Embryonic facial prominence (tissue), 1 donor: Measurements from ENCODE around the gene CNST.
"Not testable (repeated sequence)": the region's sequence is repeated elsewhere in the genome, so short reads cannot be mapped to it uniquely, and the experiment has no call there.

ENCODE experiments used
- DNase-seq: peaks from one replicate; pipeline ENCODE4 v3.0.0-alpha.2; 2016; ENCODE audit errors: extremely low spot score

CNST gene

DNA sequence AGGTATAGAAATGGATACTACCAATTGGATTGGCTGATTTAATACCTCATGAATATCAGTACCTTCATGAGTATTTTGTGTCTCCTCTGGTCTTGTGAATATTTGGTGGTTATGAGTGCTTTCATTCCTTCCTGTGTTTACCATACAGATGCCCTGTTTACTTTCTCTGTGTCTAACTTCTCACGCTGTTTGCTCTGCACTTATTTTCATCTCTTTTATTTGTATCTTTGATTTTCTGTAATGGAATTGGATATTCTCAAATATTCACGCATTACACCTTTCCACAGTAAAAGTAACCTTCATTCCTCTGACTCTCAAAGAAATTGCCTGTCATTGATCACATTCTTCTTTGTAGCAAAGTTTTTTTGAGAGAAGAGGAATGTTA lies 16.8 kb downstream of the CNST start:
- no peak for DNase-seq

DNA sequence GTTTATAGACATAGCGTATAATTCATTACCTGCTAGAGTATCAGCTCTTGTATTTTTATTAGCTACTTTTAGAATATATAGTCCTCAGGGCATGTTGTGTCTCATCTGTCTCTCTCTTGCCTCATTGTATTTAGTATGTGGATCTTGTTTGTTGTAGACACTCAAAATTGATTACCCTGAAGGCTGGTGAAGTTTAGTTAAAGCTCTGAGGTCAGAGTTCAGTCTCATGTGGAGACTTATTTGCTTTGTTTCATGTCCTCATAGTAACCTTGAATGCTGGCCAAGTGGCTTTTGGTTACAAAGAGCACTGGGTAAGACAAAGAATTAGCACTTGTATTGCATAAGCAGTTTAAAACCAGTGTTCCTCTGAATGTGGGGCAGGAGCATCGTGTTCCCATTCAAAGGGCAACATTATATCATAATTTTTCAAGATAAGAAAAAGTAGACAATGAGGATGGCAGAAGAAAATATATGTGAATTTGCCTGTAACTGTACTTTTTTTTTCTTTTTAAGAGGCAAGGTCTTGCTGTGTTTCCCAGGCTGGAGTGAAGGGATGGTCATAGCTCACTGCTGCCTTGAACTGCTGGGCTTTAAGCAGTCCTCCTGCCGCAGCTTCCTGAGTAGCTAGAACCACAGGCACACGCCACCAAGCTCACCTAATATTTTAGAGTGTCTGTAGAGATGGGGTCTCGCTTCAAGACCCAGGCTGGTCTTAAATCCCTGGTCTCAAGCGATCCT lies 17.4 kb downstream of the CNST start:
- DNase-seq = no peak

DNA sequence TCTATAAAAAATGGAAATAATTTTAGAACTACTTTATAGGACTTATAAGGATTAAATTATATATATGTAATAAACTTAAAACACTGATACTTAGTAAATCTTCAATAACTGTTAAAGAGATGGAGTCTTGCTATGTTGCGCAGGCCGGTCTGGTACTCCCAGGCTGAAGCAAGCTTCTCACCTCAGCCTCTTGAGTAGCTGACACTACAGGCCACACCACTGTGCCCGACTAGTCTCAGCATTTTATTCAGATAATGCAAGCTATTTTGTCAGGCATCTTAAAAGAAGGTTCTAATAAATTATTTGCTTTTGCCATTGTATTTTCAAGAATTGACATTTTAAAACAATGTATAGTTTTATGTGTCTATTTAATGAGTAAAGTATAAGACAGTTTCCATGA lies 20.8 kb downstream of the CNST start:
- DNase-seq = no peak

DNA sequence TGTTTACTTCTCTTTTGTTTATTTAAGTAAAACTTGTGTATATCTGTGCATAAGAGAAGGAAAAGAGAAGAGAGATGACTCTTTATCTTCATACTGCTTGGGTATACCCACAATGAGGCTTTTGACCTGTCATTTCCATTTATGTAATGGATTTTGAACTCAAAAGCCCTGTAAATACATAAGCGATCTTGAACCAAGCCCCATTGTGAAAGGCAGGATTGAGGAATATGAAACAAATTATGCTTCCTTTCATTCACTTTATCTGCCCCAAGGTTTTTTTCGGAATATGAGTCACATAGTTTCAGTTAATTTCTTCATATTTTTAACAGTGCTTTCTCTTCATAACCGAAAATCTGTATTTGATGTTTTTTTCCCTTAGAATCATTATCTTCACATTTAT lies 21.4 kb downstream of the CNST start:
- no peak for DNase-seq

DNA sequence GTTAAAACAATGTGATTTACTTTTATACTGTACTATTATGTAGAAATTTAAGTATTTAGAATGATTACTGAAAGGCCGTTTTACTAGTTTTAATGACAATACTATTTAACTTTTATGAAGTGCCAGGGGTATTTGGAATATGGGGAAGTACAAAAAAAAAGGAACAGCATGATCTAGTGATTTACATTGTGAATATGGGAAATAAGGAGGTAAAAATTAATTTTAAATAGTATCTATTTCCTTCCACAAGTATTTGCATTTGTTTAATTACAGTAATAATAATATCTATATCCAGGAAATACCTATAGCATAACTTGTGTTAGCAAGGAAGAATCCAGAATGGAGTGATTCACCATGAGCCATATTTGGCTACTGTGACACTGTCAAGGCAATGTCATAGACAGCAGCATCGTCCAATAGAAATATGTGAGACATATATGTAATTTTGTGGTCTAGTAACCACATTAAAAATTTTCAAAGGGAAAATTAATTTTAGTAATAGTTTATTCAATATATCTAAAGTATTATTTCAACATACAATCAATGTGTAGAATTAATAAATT lies 22.0 kb downstream of the CNST start:
- no peak for DNase-seq

DNA sequence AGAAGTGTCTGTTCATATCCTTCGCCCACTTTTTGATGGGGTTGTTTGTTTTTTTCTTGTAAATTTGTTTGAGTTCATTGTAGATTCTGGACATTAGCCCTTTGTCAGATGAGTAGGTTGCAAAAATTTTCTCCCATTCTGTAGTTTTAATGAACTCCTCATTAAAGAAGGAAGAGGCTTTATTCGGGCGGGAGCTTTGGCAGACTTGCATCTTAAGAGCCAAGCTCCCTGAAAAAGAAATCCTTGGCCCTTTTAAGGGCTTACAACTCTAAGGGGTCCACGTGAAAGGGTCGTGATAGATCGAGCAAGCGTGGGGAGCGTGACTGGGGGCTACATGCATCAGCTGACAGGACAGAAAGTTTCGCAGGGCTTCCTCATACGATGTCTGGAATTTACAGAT lies 23.7 kb downstream of the CNST start:
- DNase-seq = not testable (repeated sequence)

DNA sequence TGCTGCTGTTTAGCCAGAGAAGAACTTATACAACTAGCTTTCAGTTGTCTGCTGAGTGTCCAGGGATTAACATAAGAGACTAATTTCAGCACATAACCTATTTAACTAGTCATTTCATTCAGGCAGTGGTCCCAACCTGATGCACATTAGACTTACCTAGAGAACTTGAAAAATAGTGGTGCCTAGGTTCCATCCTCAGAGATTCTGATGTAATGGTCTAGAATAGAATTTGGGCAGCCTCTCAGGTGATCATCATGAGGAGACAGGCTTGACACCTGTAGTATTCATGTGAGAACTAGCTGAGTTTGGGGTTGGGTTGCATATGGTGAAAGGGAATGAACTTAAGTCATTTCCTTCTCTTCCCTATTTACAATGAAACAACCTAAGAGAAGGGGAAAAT lies 24.8 kb downstream of the CNST start:
- DNase-seq = no peak

DNA sequence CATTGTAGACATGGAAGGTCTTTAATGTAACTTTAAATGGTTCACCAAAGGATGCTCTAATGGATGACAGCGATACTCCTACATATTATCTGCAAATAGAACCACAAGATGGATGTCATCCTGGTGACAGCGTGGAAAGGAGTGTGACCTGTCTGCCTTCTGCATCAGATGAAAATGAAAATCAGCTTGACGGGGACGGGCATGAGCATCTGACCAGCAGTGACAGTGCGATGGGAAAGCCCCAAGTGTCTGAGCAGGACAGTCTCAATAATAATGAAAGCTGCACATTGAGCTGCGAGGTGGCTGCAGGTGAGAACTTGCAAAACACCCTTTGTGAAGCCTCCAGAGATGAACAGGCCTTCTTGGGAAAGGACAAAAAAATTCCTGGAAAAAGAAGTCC lies 25.2 kb downstream of the CNST start:
- DNase-seq = no peak

DNA sequence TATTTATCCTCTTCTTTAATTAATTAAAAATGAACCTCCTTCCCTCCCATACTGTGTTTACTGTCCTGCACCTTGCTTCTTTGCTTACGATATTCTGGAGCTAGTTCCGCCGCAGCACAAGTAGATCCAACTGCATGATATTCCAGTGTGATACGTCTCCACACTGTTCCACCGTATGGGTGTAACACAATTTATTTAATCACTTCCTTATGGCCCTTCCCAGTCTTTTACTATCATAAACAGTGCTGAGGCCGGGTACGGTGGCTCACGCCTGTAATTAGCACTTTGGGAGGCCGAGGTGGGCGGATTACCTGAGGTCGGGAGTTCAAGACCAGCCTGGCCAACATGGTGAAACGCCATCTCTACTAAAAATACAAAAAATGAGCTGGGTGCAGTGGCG lies 25.7 kb downstream of the CNST start:
- DNase-seq = no peak

DNA sequence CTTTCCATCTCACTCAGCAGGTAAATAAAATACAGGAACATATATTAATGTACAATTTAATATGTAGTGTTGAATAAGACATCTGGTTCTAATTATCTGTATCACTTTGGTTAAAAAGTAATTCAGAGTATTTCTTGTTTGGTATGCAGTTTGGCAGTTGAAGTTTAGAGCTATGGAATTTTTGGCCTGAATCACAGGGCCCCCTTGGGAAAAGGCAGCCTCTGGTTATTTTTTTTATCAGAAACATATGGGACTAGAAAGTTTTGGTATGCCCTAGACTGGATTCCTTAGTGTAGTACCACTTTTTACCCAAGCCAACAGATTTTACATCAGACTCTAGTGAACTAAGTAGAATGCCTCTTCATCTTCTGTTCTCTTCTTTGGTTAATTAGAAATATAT lies 26.4 kb downstream of the CNST start:
- no peak for DNase-seq

DNA sequence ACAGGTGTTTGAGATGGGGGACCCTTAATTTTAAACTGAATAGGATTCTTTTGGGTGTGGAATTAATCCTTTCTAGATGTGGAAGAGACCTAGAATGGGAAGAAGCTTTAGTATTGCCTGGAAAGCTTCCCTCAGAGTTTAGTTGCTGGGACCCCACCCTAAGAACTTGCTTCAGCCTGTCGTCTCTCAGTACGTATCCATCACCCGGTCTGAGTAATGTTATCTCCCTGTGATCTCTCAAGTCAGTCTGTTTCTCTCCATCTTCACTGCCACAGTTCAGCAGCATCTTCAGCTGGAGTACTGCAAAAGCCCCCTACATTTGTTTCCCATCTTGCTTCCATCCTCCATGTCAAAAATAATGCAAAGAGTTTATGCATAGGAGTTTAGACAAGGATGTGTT lies 28.9 kb downstream of the CNST start:
- DNase-seq = no peak

DNA sequence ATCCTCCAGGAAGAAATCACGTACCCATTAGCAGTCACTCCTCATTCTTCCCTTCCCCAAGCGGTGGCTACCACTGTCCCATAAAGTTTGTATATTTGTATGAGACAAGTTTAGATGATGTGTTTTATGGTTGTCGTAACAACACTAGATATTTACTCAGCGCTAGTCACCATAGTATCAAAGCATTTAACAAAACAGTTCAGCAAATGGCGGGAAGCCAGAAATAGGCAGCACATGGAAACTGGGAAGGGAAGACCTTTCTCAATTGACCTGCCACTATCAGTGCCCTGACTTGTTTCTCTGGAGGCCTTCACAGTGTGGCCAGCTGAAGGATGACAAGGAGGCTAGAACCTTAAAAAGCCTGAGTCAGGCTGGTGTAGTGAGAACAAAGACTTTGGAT lies 31.1 kb downstream of the CNST start:
- DNase-seq = no peak

DNA sequence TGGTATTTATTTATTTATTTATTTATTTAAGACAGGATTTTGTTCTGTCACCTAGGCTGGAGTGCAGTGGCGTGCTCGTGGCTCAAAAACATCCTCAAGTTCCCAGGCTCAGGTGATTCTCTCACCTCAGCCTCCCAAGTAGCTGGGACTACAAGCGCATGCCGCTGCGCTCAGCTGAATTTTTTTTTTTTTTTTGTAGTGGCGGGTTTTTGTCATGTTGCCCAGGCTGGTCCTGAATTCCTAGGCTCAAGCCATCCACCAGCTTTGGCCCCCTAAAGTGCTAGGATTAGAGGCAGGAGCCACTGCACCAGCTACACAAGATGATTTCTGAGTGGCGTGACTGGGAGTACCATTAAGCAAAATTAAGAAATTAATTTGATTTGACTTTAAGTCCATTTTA lies 31.7 kb downstream of the CNST start:
- DNase-seq = no peak

DNA sequence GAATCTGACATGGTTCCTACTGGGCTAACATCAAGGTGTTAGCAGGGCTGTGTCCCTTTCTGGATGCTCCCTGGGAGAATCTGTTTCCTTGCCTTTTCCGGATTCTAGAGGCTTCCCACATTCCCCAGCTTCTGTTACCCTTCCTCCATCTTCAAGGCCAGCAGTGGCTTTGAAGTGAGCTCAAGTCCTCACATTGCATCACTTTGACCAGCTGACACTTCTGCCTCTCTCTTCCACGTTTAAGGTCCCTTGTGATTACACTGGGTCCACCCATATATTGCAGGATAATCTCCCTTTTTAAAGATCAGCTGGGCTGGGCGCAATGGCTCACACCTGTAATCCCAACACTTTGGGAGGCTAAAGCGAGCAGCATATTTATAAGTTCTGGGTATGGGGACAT lies 33.1 kb downstream of the CNST start:
- no peak for DNase-seq

DNA sequence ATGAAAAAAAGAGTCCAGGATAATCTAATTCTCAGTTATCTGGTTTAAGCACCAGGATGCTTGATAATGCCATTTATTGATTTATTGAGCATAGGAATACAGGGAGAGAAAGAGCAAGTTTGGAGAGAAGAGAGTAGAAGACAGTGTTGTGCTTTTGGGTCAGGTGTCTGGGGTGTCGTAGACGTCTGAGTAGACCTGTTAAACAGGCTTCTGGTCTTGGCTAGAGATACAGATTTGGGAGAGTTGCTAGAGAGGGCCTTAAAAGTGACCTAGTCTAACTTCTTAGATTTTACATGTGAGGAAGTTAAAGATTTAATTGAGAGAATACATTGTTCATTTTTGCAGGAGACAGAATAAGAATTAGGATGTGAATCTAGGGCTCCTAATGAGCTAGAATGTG lies 34.3 kb downstream of the CNST start:
- DNase-seq = no peak

DNA sequence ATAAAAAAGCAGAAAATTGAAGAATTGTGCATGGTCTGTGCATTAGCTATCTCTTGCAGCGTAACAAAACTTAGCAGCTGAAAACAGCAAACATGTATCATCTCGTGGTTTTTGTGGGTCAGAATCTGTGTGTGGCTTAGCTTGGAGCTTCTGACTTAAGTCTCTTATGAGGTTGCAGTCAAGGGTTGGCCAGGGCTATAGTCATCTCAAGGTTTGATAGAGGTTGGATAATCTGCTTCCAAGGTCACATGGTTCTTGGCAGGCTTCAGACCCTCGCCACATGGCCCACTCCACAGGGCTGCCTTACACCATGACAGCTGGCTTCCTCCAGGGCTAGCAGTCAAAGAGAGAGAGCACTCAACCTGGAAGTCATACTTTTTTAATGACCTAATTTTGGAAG lies 35.9 kb downstream of the CNST start:
- no peak for DNase-seq

DNA sequence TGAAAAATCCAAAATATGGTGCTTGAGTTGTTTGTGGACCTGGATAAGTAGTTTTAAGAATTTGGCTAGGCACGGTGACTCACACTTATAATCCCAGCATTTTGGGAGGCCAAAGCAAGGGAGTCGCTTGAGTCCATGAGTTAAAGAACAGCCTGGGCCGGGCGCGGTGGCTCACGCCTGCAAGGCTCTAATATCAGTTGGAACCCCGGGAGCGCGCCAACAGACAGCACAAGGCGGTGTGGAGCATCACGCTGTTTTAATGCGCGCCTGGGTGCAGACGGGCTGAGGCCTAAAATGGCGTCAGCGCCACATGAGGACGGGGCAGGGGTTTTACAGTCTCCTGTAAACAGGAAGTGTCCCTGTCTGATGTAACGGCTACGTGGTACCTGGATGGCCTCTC lies 39.0 kb downstream of the CNST start:
- DNase-seq = not testable (repeated sequence)

DNA sequence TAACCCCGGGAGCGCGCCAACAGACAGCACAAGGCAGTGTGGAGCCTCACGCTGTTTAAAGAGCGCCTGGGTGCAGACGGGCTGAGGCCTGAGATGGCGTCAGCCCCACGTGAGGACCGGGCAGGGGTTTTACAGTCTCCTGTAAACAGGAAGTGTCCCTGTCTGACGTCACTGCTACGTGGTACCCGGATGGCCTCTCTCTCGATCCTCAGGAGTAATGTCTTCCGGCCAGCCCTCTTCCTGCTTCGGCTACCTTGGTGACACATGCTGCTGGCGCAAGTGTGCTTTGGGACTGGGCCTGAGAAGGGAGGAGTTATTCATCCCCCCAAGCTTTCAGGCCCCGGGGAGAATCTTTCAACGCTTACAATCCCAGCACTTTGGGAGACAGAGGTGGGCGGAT lies 41.2 kb downstream of the CNST start:
- no peak for DNase-seq

DNA sequence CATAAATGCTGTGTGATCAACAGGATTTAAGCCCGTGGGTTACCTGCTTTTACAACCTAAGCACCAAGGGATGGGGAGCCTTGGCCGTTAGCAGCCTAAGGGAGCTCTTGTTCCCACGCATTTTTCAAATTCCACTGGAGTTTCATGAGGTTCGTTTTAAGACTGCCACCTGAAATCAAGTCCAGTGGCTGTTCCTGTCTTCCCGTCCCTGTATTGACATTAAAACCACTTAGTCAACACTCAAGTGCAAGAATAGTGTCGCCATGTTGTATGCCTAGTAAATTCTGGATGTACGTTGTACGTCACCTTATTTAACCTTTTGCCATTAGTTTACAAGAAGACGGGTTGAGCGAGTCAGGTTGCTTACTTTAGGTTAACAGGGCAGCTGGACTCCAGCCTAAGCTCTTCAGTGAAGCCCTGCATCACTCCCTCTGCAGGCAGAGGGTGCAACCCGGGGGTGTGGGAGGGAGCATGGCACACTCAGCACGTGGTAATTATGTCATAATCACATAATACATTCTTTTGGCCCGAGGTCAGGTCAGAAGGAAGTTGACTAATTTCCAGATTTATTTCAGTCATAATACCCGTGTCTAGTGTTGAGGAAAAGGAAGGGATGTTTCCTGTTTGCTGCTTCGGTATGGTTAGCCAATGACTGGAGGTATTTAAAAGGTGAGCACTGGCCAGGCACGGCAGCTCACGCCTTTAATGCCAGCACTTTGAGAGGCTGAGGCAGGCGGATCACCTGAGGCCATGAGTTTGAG lies 42.5 kb downstream of the CNST start:
- DNase-seq = no peak

DNA sequence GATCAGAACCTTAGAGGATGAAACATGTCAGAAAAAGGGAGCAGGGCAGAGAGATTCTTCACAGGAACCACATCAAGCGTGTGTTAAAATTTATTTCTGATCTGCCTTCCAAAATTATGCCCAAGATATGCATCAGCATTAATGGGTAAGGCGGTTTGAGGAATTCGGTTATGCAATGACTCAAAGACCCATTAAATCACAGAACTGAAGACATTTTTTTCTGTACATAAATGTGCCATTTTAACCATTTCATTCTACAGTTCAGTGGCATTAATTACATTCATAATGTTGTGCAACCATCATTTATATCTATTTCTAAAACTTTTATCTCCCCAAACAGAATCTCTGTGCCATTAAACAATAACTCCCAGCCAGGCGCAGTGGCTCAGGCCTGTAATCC lies 43.4 kb downstream of the CNST start:
- DNase-seq = no peak

DNA sequence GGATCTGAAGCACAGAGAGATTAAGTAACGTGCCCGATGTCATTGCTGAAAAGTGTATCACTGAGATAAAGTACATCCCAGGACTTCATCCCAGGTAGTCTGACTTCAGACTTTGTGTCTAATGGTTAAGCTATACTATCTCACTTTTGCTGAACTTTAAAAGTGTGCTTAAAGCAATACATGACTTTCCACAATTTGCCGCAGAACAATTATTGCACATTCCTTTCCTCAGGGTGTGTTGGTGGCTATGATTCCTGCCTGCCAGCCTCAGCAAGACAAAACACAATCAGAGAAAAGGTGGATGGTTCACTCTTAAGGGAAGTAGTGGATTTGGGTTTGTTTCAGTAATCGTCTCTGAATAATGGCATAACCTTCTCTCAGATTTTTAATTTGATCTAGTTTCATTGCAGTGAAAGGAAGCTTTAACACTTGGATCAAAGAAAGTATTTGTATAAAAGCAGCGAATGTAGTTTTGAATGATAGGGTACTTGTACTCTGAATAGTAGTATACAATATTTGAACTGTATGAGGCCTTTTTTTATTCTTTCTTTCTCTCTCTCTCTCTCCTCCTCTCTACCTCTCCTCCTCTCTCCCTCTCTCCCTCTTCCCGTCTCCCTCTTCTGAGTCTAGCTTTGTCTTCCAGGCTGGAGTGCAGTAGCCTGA lies 47.0 kb downstream of the CNST start:
- DNase-seq = no peak

DNA sequence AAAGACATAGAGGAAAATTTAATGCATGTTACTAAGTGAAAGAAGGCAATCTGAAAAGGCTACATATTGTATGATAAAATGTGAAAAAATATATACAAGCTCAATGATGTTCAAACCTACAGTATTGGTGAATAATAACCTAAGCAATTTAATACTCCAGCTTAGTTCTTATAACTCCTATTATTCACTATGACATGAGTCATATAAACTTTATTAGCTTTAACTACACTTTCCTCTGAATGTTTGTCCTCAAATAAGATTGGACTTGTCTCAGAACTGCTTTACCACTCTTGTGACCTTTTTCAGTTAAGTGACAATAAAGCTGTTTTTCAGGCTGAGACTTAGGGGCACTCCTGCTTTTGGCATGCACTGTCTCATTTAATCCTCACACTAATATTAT lies 50.9 kb downstream of the CNST start:
- DNase-seq = no peak

DNA sequence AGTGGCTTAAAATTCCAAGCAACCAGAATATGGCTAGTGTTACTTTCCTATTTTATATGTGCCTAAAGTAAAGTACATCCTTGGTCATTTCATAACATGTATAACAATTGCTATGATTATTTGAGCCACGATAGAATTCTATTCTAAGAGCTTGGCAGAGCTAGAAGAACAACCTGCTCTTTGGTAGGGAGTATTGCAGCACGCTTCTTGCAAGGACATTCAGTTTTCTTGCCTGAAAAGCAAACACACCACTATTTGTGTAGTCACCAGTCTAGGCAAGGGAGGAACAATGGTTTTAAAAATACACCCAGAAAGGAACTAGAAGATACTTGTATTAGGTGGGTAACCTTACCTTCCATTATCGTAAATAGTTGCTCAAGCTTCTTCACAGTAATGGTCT lies 51.5 kb downstream of the CNST start:
- no peak for DNase-seq
